NCI-H2227 (cell line): ENCODE measurements around the gene SENP6.
"Not testable (repeated sequence)": the region's sequence is repeated elsewhere in the genome, so short reads cannot be mapped to it uniquely, and the experiment has no call there.

Experiments used
- DNase-seq: peaks from one replicate; lab custom pipeline; 2025; ENCODE audit not compliant: unreplicated experiment; lab: John Stamatoyannopoulos, UW

SENP6 gene

DNA sequence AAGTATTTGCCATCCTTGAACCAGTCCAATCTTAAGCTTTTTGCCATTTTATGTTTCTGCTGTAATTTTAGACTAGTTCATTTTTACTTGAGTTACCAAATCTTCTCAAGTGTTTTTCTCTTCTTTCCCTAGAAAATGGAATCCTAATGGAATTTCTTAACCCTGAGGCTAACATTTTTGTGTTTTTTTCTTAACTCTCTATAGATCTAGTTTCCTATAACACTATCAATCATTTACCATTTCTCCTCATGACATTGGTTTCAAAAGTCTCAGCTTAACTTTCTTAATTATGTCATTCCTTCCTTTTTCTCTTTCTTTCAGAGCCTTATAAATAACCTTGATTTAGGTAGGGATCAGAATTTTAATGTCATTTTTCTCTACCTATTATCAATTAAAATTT is 54.8 kb downstream of the SENP6 start:
- DNase-seq: no peak

DNA sequence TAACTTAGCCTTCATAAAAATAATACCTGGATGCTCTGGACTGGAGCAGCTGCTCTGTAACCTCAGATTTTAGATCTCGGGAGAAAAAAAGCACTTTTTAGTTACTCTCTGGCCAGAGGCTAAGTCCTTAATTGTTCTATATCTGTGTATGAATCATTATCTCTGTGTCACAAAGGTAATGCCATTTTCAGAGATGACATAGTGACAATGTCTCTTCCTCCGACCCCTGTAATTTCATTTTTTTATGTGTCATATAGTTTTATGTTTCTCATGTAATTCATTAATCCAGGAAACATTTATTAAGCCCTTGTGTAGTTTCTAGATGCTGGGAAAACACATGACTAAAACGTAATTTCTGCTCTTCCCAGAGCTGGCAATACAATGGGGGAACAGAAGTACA is 55.6 kb downstream of the SENP6 start:
- no peak for DNase-seq

DNA sequence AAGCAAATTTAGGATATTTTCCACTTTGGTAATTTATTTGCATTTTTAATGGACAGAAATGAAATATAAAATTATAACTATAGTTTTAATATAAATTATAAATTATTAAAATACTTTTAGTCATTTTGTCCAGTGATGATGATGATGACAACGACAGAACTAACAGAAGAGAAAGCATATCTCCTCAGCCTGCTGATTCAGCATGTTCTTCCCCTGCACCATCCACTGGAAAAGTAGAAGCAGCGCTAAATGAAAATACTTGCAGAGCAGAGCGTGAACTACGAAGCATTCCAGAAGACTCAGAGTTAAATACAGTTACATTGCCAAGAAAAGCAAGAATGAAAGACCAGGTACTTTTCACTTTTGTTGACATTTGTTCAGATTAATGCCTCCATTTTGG is 64.9 kb downstream of the SENP6 start:
- DNase-seq: no peak

DNA sequence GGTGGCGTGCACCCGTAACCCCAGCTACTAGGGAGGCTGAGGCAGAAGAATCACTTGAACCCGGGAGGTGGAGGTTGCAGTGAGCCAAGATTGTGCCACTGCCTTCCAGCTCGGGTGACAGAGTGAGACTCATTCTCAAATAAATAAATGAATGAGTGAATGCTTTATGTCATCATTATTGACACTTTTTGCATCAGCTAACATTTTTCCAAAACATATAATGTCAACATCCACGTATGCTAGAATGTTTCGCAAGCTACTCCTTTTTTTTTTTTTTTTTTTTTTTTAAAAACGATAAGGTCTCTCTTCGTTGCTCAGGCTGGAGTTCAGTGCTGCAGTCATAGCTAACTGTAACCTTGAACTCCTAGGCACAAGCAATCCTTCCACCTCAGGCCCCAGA is 72.2 kb downstream of the SENP6 start:
- no peak for DNase-seq

DNA sequence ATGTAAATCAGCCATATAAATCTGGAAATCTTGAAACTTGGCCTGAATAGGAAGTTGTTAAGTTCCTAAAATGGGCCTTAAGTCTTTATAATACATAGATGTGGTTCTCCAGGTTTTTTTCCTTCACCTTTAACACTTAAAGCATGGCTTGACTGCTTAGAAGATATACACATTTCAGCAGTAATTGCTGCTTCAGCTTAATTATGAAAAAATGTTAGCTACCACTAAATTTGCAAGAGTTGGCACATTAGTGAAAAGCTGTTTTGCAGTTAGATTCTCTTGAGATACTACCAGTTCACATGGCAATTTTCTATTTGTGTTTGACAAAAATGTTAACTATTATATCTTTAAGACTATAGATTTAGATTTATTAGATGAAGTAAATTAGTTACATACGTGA is 74.7 kb downstream of the SENP6 start:
- DNase-seq: no peak

DNA sequence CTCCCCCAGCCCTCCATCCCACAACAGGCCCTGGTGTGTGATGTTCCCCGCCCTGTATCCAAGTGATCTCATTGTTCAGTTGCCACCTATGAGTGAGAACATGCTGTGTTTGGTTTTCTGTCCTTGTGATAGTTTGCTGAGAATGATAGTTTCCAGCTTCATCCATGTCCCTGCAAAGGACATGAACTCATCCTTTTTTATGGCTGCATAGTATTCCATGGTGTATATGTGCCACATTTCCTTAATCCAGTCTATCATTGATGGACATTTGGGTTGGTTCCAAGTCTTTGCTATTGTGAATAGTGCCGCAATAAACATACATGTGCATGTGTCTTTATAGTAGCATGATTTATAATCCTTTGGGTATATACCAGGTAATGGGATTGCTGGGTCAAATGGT is 80.9 kb downstream of the SENP6 start:
- DNase-seq: not testable (repeated sequence)

DNA sequence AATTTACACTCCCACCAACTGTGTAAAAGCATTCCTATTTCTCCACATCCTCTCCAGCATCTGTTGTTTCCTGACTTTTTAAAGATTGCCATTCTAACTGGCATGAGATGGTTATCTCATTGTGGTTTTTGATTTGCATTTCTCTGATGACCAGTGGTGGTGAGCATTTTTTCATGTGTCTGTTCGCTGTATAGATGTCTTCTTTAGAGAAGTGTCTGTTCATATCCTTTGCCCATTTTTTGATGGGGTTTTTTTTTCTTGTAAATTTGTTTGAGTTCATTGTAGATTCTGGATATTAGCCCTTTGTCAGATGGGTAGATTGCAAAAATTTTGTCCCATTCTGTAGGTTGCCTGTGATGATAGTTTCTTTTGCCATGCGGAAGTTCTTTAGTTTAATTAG is 81.3 kb downstream of the SENP6 start:
- not testable (repeated sequence) for DNase-seq

DNA sequence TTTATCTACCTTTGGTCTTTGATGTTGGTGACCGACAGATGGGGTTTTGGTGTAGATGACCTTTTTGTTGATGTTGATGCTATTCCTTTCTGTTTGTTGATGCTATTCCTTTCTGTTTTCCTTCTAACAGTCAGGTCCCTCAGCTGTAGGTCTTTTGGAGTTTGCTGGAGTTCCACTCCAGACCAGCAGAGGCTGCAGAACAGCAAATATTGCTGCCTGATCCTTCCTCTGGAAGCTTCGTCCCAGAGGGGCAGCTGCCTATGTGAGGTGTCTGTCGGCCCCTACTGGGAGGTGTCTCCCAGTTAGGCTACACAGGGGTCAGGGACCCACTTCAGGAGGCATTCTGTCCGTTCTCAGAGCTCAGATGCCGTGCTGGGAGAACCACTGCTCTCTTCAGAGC is 85.9 kb downstream of the SENP6 start:
- DNase-seq: not testable (repeated sequence)

DNA sequence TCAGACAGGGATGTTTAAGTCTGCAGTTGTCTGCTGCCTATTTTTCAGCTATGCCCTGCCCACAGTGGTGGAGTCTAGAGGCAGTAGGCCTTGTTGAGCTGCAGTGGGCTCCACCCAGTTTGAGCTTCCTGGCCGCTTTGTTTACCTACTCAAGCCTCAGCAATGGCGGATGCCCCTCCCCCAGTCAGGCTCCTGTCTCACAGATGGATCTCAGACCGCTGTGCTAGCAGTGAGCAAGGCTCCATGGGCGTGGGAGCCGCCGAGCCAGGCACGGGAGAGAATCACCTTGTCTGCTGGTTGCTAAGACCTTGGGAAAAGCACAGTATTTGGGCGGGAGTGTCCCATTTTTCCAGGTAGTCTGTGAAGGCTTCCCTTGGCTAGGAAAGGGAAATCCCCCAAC is 86.3 kb downstream of the SENP6 start:
- not testable (repeated sequence) for DNase-seq

DNA sequence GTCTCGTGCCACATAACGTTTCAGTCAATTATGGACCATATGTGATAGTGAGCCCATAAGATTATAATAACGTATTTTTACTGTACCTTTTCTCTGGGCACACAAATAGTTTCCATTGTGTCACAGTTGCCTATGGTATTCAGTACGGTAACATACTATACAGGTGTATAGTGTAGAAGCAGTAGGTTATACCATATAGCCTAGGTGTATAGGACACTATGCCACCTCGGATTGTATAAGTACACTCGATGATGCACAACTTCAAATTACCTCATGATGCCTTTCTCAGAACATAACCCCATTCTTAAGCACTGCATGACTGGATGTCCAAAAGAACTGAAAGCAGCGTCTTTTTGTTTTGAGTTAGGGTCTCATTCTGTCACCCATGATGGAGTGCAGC is 87.9 kb downstream of the SENP6 start:
- no peak for DNase-seq

DNA sequence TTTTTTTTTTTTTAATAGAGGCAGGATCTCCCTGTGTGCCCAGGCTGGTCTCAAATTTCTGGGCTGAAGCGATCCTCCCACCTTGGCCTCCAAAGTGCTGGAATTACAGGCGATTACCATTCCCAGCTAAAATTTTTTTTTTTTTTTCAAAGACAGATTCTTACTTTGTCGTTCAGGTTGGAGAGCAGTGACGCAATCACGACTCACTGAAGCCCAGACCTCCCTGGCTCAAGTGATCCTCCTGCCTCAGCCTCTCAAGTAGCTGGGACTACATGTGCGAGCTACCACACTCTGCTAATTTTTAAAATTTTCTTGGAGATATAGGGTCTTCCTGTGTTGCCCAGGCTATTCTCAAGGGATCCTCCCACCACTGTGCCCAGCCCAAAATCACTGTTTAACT is 89.3 kb downstream of the SENP6 start:
- no peak for DNase-seq

DNA sequence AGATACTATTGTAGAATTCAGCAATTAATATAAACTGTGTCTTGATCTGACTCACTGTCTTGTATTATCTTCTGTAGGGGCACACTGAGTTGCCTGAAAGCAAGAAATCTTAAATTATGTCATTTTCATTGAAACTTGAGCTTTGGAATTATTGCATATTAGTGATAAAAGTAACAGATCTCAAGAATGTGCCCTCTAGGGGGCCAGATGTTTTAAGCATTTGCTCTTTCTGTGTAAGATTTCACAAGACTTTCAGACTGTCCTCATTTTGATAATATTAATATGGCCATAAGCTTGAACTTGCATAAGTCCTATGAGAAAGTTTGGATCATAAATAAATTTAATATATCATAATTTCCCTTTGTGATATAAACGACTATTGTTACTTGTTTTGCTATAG is 91.9 kb downstream of the SENP6 start:
- no peak for DNase-seq

DNA sequence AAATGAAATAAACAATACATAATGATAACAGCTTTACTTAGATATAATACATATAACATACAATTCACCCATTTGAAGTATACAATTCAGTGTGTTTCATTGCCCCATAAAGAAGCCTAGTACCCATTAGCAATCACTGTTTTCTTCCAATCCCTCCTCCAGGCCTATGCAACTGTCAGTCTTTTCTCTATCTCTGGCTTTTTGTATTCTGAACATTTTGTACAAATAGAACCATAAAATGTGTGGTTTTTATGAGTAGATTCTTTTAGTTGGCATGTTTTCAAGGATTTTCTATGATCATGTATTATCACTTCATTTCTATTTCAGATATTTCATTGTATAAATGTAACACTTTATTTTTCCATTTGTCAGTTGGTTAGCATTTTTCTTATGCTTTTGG is 92.7 kb downstream of the SENP6 start:
- no peak for DNase-seq

DNA sequence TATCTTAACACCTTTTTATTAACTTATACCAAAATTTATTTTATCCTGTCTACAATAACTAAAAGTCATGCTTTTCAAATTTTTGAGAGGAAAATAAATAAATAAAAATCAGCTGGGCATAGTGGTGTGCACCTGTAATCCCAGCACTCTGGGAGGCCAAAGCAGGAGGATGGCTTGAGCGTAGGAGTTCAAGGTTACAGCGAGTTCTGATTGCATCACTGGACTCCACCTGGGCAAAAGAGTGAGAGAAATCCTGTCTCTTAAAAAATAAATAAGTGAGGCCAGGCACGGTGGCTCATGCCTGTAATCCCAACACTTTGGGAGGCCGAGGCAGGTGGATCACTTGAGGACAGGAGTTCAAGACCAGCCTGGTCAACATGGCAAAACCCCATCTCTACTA is 106.7 kb downstream of the SENP6 start:
- not testable (repeated sequence) for DNase-seq

DNA sequence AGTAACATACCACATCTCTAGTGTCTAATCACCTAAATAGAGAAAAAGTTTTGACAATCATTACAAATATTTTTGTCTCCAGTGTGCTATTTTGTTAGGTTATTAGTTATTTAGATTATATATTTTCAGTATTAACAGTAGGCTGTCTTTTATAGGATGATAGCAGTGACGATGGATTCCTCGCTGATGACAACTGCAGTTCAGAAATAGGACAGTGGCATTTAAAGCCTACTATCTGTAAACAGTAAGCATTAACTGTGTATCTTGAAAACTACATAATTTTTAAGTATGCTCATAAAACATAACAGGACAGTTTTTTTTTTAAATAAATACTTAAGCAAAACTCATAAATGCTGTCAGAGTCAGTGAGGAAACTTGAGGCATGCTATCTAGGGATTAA is 109.5 kb downstream of the SENP6 start:
- DNase-seq: no peak

DNA sequence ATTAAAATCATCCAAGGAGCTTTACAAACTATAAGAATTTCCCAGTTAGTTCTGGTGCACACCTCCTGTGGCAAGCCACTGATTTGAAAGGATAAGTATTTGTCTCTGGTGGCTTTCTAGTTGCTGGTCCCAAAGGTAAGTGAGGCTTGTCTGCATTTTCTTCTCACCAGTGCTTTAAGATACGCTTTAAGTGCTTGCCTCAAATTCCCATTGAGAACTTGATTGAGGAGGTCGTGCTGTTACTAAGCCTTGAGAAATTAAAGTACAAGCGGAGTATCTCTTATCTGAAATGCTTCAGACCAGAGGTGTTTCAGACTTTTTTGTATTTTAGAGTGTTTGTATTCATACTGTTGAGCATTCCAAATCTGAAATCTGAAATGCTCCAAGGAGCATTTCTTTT is 117.5 kb downstream of the SENP6 start:
- no peak for DNase-seq

DNA sequence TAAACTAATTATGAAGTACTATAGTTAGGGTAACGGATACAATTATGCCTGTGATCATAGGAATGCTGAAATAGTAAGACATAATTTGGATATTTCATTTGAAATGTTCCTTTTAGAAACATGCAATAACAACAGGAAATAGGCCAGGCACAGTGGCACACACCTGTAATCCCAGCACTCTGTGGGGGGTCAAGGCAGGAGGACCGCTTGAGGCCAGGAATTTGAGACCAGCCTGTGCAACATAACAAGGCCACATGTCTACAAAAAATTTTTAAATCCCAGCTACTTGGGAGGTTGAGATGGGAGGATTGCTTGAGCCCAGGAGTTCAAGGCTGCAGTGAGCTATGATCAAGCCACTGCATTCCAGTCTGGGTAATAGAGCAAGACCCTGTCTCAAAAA is 121.7 kb downstream of the SENP6 start:
- no peak for DNase-seq

DNA sequence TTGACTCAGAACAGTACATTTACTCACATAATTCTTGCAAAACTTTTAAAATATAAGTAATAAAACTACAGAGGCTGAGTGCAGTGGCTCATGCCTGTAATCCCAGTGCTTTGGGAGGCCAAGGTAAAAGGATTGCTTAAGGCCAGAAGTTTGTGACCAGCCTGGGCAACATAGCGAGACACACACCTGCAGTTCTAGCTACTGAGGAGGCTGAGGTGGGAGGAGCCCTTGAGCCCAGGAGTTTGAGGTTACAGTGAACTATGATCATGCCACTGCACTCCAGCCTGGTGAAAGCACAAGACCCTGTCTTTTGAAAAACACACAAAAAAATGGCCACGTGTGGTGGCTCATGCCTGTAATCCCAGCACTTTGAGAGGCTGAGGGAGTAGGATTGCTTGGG is 125.5 kb downstream of the SENP6 start:
- DNase-seq: no peak

DNA sequence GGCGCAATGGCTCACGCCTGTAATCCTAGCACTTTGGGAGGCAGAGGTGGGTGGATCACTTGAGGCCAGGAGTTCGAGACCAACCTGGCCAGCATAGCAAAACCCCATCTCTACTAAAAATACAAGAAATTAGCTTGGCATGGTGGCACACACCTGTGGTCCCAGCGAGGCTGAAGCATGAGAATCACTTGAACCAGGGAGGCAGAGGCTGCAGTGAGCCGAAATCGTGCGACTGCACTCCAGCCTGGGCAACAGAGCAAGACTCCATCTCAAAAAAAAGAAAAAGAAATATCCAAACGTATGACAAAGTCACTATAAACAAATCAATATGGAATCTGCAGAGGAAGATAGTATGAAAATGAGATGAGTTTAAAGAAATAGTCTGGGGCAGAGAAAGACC is 129.3 kb downstream of the SENP6 start:
- DNase-seq: not testable (repeated sequence)

DNA sequence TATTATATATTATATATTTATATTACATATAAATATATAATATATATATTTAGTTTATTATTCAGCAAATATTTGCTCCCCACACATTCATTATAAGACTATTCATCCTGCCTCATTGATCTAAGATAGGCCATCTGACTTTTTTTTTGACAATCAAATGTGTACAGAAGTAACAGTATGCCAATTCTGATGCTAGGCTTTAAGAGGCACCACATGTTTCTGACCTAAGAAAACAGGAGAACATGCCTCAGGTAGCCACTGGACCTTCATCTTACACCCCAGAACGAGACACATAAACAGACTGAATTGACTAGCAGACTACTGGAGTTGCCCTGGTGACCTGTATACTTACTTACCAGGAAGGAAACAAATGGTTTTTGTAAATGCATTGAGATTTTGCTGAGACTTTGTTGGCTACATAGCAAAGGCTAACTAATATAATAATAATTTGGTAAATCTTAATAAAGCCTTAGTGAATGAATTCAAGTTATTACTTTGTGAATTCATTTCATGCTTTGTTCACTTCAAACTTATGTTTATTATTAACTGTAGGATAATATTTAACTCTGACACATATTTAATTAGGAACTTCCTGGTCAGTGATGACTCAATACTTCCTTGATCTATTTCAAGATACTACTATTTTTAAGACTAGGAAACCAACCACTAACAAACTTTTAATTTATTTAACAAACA is 134.0 kb downstream of the SENP6 start:
- DNase-seq: no peak

DNA sequence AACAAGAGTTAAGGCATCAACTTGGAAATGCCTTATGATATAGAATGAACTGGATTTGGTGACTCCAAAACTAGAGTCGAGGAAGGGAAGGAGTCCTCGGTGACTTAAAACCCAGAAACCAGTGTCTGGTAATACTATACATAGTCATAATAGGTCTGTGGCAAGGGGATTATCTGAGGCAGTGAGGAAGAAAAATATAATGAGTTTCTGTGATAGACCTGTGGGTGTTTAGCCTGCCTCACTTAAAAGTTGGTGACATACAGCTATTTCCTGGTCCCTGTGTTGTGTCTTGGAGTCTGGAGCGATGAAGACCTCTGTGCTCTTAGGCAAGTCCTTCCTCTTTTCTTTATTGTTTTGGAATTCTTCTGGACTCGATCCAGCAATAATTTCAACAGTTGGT is 142.3 kb downstream of the SENP6 start:
- DNase-seq: no peak

DNA sequence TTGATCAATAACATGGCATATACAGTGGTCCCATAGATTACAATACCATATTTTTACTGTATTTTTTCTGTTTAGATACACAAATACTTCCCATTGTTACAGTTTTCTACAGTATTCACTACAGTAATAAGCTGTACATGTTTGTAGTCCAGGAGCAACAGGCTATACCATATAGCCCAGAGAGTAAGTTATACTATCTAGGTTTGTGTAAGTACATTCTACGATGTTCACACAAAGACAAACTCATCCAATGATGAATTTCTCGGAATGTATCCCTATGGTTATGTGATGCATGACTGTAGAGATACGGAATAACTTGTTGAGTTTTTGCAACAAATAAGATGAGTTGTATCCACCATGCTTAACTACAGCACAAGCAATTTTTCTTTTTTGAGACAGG is 143.7 kb downstream of the SENP6 start:
- DNase-seq: no peak

DNA sequence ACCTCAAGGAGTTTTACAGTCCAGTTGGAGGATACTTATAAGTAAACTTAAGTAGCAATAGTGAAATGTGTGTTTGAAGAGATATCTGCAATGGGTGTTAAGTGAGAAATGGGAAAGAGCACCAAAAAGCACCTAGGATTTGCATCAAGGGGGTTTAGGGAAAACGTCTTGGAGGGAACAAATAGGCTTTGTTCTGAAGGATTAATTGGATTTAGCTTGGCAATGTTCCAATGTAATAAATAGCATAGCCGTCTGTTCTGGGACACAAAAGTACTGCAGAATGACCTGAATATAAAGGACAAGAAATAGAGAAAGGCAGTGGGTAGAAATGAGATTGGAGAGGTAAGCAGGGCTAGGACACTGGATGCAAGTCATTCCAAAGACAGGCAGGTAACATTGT is 144.5 kb downstream of the SENP6 start:
- no peak for DNase-seq
